Measurements from ENCODE around the gene SLC6A19.

GRCh38 chr5:1152156-1152555, 49.2 kb upstream of the SLC6A19 start:
- TF ChIP-seq CTCF (IDR thresholded peaks at IDR 0.05; ENCODE audit: low read depth, low read length) (no peak), EZH2phosphoT487 (IDR thresholded peaks at IDR 0.05; ENCODE audit: low read depth) (no peak)

Data from OCI-LY3 (cell line).